GM12872 (cell line): ENCODE data around the gene ARHGEF25.

Source experiments
- TF ChIP-seq, protein P1 (sequence below): IDR thresholded peaks from 3 replicates; pipeline ENCODE4 v1.5.1; 2011; ENCODE audit warnings: low read depth, mild to moderate bottlenecking, low read length, moderate library complexity; ENCODE audit not compliant: insufficient read depth

Gene ARHGEF25

DNA sequence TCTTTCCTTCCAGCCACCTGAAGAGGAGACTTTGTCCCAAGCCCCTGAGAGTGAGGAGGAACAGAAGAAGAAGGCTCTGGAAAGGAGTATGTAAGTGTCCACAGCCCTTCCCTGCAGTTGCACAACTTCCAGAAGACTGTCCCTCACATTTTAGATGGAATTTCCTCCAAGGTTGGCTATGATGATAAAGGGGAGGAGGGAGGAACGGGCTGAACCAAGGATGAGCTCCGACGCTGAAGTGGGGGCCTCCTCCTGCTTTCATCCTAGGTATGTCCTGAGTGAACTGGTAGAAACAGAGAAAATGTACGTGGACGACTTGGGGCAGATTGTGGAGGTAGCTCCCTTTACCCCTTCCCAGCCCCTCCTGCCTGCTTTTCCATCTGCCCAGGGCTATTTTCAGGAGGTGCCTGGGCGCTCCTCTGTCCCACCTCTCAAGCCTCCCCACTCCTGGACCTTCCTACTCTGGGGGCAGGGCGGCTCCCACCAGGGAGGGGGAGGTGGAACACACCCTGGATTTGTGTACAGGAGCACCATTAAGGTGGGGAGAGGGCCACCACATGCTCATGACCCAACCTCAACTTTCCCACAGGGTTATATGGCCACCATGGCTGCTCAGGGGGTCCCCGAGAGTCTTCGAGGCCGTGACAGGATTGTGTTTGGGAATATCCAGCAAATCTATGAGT is 2.3 kb downstream of the ARHGEF25 start:
- TF ChIP-seq, protein P1, sequence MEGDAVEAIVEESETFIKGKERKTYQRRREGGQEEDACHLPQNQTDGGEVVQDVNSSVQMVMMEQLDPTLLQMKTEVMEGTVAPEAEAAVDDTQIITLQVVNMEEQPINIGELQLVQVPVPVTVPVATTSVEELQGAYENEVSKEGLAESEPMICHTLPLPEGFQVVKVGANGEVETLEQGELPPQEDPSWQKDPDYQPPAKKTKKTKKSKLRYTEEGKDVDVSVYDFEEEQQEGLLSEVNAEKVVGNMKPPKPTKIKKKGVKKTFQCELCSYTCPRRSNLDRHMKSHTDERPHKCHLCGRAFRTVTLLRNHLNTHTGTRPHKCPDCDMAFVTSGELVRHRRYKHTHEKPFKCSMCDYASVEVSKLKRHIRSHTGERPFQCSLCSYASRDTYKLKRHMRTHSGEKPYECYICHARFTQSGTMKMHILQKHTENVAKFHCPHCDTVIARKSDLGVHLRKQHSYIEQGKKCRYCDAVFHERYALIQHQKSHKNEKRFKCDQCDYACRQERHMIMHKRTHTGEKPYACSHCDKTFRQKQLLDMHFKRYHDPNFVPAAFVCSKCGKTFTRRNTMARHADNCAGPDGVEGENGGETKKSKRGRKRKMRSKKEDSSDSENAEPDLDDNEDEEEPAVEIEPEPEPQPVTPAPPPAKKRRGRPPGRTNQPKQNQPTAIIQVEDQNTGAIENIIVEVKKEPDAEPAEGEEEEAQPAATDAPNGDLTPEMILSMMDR, result no peak

DNA sequence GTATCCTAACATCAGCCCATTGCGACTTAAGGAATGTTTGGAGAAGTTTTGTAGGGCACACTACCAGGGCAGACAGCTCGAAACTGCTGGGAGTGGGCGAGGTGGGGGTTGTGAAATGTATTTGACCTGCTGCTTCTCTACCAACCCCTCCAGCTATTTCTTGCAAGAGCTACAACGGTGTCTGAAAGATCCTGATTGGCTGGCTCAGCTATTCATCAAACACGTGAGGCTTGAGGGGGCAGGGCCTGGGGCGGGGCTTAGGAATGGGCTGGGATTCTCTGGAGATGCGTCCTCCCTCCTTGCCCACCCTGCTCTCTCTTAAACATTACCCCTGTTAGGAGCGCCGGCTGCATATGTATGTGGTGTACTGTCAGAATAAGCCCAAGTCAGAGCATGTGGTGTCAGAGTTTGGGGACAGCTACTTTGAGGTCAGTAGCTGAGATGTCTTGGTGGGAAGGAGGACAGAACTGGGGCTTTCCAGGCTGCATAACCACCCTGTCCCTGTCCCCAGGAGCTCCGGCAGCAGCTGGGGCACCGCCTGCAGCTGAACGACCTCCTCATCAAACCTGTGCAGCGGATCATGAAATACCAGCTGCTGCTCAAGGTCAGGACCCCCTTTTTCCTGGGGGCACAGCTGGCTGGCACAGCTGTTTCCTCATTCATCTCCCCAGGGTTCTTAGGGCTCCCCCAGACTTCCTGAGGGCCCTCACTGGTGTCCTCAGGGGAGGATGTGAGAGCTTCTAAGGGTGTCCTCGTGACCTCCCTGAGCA is 3.1 kb downstream of the ARHGEF25 start:
- TF ChIP-seq, protein P1, result no peak

GRCh38 chr12:57614948-57615500 is 3.8 kb downstream of the ARHGEF25 start:
- TF ChIP-seq, protein P1, result no peak

DNA sequence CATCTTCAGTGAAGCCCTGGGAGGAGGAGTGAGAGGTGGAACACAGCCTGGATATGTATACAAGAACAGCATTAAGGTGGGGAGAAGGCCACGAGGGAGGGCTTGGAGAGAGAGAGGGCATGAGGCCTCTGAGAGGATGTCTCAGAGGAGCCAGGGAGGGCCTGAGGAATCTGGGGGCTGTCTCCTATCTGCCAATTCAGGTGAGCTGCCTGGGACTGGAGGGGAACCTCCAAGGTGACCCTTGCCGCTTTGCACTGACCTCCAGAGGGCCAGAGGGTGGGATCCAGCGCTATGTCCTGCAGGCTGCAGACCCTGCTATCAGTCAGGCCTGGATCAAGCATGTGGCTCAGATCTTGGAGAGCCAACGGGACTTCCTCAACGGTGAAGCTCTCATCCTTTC is 4.4 kb downstream of the ARHGEF25 start:
- TF ChIP-seq, protein P1, result no peak

DNA sequence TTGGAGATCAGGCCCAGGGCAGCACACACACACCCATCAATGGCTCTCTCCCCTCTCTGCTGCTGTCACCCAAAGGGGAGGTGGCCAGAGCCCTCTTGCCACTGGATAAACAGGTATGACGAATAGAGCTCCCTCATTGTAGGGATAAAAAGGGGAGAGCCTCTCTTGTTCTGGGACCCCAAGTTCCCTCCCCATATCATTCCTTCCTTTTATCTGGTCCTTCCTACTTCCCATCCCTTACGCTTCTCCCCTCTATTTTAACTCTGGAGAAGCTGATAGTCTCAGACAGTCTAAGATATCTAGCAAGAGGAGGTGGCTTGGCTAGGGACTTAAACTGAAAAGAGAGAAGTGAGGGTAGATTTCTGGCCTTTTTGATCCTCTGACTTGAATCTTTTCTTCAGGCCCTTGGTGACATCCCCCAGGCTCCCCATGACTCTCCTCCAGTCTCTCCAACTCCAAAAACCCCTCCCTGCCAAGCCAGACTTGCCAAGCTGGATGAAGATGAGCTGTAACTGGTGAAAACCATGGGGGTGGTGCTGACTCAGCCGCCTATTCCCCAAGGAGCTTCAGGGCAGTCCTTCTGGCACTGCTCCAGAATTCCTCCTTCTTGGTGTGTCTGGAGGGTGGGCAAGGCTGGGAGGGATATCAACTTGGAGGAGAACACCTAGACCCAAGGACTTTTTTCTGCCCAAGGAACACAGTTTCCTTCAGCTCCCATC is 5.3 kb downstream of the ARHGEF25 start:
- TF ChIP-seq, protein P1, result no peak

DNA sequence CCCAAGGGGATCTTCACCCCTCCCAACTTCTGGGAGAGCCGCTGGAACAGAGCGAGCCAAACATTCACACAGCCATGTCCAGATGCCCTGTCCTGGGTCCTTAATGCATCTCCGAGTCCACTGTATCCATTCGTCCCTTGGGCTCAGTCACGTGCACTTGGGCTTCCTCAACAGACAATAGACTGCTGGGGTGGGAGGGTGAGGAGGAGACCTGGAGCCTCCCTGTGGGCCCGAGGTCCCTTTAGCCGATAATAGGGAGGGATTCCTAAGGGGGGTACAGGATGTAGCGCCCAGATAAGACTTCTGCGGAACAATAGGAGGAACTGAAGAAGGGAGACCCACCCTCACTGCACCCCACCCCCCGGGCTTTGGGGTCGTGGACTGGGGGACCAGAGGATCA is 6.7 kb downstream of the ARHGEF25 start:
- TF ChIP-seq, protein P1, result no peak

GRCh38 chr12:57618966-57619433 is 7.8 kb downstream of the ARHGEF25 start:
- TF ChIP-seq, protein P1, result no peak
